ENCODE data around the gene SPI1. TPM values are rescaled to one million over a fixed set of nuclear protein-coding genes. Genes with fewer than 3 reads are reported as not detected.
A peak's percentile ranks its signal among the peaks of the same experiment; 100 is the strongest.

SPI1 gene
- total RNA-seq, 1 experiment from 2014 or later = 0.22 TPM

DNA sequence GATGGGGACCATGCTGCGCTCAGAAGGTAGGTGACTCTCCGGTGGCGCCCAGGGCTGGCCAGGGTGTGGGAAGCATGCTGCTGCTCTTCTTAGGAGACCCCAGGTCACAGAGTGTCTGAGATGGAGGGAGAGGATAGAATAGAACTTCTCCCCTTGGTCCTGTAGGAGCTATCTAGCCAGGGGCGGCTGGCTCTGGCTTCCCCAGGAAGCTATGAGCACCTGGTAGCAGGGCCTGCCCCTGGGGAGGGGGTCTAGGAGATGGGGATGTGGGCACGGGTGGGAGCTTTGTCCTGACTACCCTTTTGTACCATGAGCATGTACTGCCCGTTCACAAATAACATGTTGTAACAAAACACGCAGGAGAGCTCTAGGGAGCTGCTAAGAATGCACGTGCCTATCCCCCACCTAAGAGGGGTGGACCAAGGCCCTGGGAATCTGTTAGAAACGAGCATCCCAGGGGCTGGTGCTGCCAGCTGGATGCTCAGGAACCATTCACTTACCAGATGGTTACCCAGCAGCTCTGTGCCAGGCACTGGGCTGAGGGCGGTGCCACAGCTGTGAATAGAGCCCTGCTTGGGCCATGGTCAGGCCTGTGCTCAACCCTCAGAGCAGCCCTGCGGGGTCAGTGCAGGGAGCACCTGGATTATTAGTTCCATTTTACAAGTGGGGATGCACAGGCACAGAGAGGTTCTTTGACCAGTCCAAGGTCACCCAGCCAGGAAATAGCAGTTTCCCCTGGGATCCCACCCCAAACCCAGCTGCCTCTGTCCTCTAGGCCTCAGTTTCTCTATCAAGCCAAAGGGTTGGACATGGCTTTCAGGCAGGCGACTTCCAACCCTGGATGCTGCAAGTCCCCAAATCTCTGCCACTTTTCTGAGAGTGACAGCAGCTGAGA lies 32.3 kb upstream of the SPI1 start:
- Histone ChIP-seq H3K4me3 (ENCODE audit: low read length) (peak overlapping the region; percentile 88; the same call in 1 of the 2 replicates), H3K79me2 (ENCODE audit: low read length) (peaks cover 26% of the 10 kb centered on the region), H3K9me3 (ENCODE audit: low read length) (no peaks in the 10 kb centered on the region), H3K27me3 (ENCODE audit: low read length) (no peaks in the 10 kb centered on the region), H2AFZ (ENCODE audit: low read length) (no peak overlapping the region), H3K4me2 (ENCODE audit: low read length) (peak overlapping the region; percentile 98), H3K9ac (ENCODE audit: low read length) (no peak overlapping the region), H3F3A (ENCODE audit: low read length, unreplicated experiment) (no peaks in the 10 kb centered on the region), H4K20me1 (ENCODE audit: low read length) (no peaks in the 10 kb centered on the region), H3K36me3 (ENCODE audit: low read depth, low read length) (no peaks in the 10 kb centered on the region; the same call in 1 of the 2 replicates), H3K9me2 (replicated peaks; ENCODE audit: low read length) (no peaks in the 10 kb centered on the region), H3K4me1 (ENCODE audit: insufficient read depth, low read length) (peaks cover 29% of the 10 kb centered on the region), H3K27ac (ENCODE audit: low read length) (no peak overlapping the region)
- ATAC-seq (no peak), DNase-seq (no peak)
- intact Hi-C loops (cut with micrococcal nuclease) = no loop called here
- POLR2A ChIA-PET (ENCODE audit: unreplicated experiment) = no interaction called here
- CTCF ChIA-PET = interaction anchor here (0.8 kb wide), 1 partner anchor 36 kb away, joined by 3 read pairs; no protein-coding TSS in a partner anchor
- no TSS peak for BruUV-seq (replicated peaks)
- no peak for TF ChIP-seq EZH2 (IDR thresholded peaks at IDR 0.05; ENCODE audit: low read length, unreplicated experiment)

GRCh38 chr11:47409440-47410369 lies 31.4 kb upstream of the SPI1 start:
- H3K9ac ChIP-seq (ENCODE audit: low read length) = peak overlapping the region; percentile 81
- TF ChIP-seq EZH2phosphoT487 (IDR thresholded peaks at IDR 0.05; ENCODE audit: borderline replicate concordance, low read length) = no peak
- no peak for TF ChIP-seq EZH2 (IDR thresholded peaks at IDR 0.05; ENCODE audit: low read length, unreplicated experiment)
- TF ChIP-seq, protein P1, sequence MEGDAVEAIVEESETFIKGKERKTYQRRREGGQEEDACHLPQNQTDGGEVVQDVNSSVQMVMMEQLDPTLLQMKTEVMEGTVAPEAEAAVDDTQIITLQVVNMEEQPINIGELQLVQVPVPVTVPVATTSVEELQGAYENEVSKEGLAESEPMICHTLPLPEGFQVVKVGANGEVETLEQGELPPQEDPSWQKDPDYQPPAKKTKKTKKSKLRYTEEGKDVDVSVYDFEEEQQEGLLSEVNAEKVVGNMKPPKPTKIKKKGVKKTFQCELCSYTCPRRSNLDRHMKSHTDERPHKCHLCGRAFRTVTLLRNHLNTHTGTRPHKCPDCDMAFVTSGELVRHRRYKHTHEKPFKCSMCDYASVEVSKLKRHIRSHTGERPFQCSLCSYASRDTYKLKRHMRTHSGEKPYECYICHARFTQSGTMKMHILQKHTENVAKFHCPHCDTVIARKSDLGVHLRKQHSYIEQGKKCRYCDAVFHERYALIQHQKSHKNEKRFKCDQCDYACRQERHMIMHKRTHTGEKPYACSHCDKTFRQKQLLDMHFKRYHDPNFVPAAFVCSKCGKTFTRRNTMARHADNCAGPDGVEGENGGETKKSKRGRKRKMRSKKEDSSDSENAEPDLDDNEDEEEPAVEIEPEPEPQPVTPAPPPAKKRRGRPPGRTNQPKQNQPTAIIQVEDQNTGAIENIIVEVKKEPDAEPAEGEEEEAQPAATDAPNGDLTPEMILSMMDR (conservative IDR thresholded peaks at IDR 0.05; ENCODE audit: low read depth, low read length) = no peak
- H3K4me2 ChIP-seq (ENCODE audit: low read length) = peak overlapping the region; percentile 98
- ATAC-seq (peak; percentile 14), DNase-seq (peak; percentile 58)
- ChIA-PET POLR2A (ENCODE audit: unreplicated experiment) (no interaction called here), CTCF (interaction anchor here (0.8 kb wide), 1 partner anchor 35 kb away, joined by 3 read pairs; no protein-coding TSS in a partner anchor)
- no peaks in the 10 kb centered on the region for H3K9me2 ChIP-seq (replicated peaks; ENCODE audit: low read length)
- no peaks in the 10 kb centered on the region; the same call in 1 of the 2 replicates for H3K36me3 ChIP-seq (ENCODE audit: low read depth, low read length)
- H3K79me2 ChIP-seq (ENCODE audit: low read length) = peaks cover 26% of the 10 kb centered on the region
- H3K27me3 ChIP-seq (ENCODE audit: low read length) = no peaks in the 10 kb centered on the region
- H3F3A ChIP-seq (ENCODE audit: low read length, unreplicated experiment) = no peaks in the 10 kb centered on the region
- no peaks in the 10 kb centered on the region for H3K9me3 ChIP-seq (ENCODE audit: low read length)
- H4K20me1 ChIP-seq (ENCODE audit: low read length) = no peaks in the 10 kb centered on the region
- peak overlapping the region; percentile 72 for H3K27ac ChIP-seq (ENCODE audit: low read length)
- peak overlapping the region; percentile 88 for H3K4me3 ChIP-seq (ENCODE audit: low read length)
- peak overlapping the region; percentile 90 for H2AFZ ChIP-seq (ENCODE audit: low read length)
- intact Hi-C loops (cut with micrococcal nuclease) = loop anchor here (2.0 kb wide), 1 partner anchor 45 kb away; no protein-coding TSS in a partner anchor
- H3K4me1 ChIP-seq (ENCODE audit: insufficient read depth, low read length) = peaks cover 24% of the 10 kb centered on the region
- BruUV-seq (replicated peaks) = no TSS peak

All from PC-3 (cell line).